Measurements from ENCODE around the gene GPC3. TPM values are rescaled to one million over a fixed set of nuclear protein-coding genes. Genes with fewer than 3 reads are reported as not detected.

Gene GPC3
- total RNA-seq, 4 donors from 2014 or later: 0.82 to 4.9 (median 1.8) TPM

GRCh38 chrX:133985967-133986683 is 731 bp upstream of the GPC3 start:
- peaks cover 26% of the 10 kb centered on the region for H3K27me3 ChIP-seq
- in situ Hi-C loops (cut with MboI; ENCODE audit: low pct_ligation_motif_present in 1 of 4, low pct_unique_long_range_greater_than_20kb in 1 of 4, low sequenced_read_pairs in 3 of 4) (no loop called here), intact Hi-C loops (cut with DNase I; ENCODE audit: low total_unique reads) (no loop called here)
- H3K4me3 ChIP-seq: peak overlapping the region in 3 of 4 donors; percentile 20 to 47 (median 38)
- no peaks in the 10 kb centered on the region for H3K9me3 ChIP-seq
- TF ChIP-seq EP300 (IDR thresholded peaks at IDR 0.05; ENCODE audit: low read depth) (no peak), POLR2AphosphoS5 (IDR thresholded peaks at IDR 0.05) (no peak), CTCF (IDR thresholded peaks at IDR 0.05) (no peak), POLR2A (IDR thresholded peaks at IDR 0.05) (no peak)
- 0 to 46% methylated on average over 2 to 14 of the region's 14 CpGs for WGBS, 2 donors (ENCODE audit: low coverage in 1 of 2)
- DNase-seq: no peak
- no peaks in the 10 kb centered on the region for H3K36me3 ChIP-seq
- H3K27ac ChIP-seq: no peak overlapping the region
- H3K4me1 ChIP-seq: peaks cover 0 to 9% (median 4%) of the 10 kb centered on the region in 4 donors

DNA sequence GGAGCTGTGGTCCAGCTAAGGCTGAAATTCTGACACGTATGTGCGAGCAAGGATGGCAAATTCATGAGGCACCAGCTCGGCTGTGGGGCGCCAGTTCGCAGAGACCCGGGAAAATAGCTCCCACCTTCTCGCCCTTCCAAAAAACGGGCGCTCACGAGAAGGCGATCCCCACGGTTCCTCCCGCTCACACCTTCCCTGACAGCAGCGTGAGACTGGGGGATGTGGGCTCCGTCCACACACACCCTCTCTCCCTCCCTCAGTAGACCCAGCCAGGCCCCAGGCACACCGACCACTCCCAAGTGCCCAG is 584 bp downstream of the GPC3 start:
- Histone ChIP-seq H3K4me3 (peak overlapping the region in 1 of 4 donors; percentile 33), H3K27me3 (peaks cover 26% of the 10 kb centered on the region), H3K9me3 (no peaks in the 10 kb centered on the region), H3K4me1 (peaks cover 0 to 9% (median 4%) of the 10 kb centered on the region in 4 donors), H3K27ac (no peak overlapping the region), H3K36me3 (no peaks in the 10 kb centered on the region)
- no peak for DNase-seq
- in situ Hi-C loops (cut with MboI; ENCODE audit: low pct_ligation_motif_present in 1 of 4, low pct_unique_long_range_greater_than_20kb in 1 of 4, low sequenced_read_pairs in 3 of 4): no loop called here
- TF ChIP-seq CTCF (IDR thresholded peaks at IDR 0.05): no peak
- TF ChIP-seq EP300 (IDR thresholded peaks at IDR 0.05; ENCODE audit: low read depth): no peak
- TF ChIP-seq POLR2A (IDR thresholded peaks at IDR 0.05): no peak
- no peak for TF ChIP-seq POLR2AphosphoS5 (IDR thresholded peaks at IDR 0.05)
- intact Hi-C loops (cut with DNase I; ENCODE audit: low total_unique reads): no loop called here
- 60% methylated on average over 16 of the region's 16 CpGs; no CpG with 5 or more reads in 1 of the 2 donors for WGBS, 2 donors (ENCODE audit: low coverage in 1 of 2)

GRCh38 chrX:133983974-133984845 is 1.2 kb downstream of the GPC3 start:
- in situ Hi-C loops (cut with MboI; ENCODE audit: low pct_ligation_motif_present in 1 of 4, low pct_unique_long_range_greater_than_20kb in 1 of 4, low sequenced_read_pairs in 3 of 4): no loop called here
- intact Hi-C loops (cut with DNase I; ENCODE audit: low total_unique reads): no loop called here
- H3K36me3 ChIP-seq: no peaks in the 10 kb centered on the region
- no peak overlapping the region for H3K4me3 ChIP-seq
- 20 to 66% methylated on average over 3 to 38 of the region's 40 CpGs for WGBS, 2 donors (ENCODE audit: low coverage in 1 of 2)
- H3K4me1 ChIP-seq: peaks cover 0 to 9% (median 4%) of the 10 kb centered on the region in 4 donors
- peaks cover 26% of the 10 kb centered on the region for H3K27me3 ChIP-seq
- no peak for TF ChIP-seq EP300 (IDR thresholded peaks at IDR 0.05; ENCODE audit: low read depth)
- TF ChIP-seq CTCF (IDR thresholded peaks at IDR 0.05): no peak
- TF ChIP-seq POLR2AphosphoS5 (IDR thresholded peaks at IDR 0.05): no peak
- no peak for TF ChIP-seq POLR2A (IDR thresholded peaks at IDR 0.05)
- H3K27ac ChIP-seq: no peak overlapping the region
- no peaks in the 10 kb centered on the region for H3K9me3 ChIP-seq
- DNase-seq: no peak

DNA sequence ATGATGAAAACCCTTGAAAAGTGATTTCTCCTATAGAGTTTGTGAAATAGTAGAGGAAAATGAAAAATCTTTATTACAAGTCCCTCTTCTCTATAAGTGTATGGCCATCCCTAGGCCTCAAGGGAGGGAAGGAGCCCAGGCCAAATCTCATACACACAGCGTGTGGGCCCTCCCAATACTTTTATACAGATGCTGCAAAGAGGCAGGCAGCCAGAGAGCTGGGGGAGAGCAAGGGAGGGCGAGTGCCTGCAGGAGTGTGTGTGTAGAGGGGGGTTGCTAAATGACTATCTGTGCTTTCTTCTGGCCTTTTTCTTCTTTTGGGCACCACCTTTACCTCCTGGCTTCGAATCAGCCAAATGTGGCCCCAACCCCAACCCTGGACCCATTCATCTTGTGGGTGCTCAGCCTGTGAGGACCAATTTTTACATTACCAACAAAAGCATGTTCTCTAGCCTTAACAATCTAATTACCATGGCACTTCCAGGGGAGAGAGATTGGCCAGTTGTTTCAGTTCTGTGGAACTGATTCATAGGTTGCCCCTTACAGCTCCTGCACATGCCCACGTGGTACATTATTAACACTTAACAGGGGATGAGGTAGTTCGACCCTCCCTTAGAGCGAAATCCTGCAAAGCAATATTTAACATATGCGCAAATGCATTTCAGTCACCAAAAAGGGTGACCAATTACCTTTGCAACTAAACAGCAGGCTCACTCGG is 2.0 kb downstream of the GPC3 start:
- H3K4me1 ChIP-seq: peaks cover 0 to 9% (median 4%) of the 10 kb centered on the region in 4 donors
- 61% methylated on average over 8 of the region's 8 CpGs; no CpG with 5 or more reads in 1 of the 2 donors for WGBS, 2 donors (ENCODE audit: low coverage in 1 of 2)
- H3K27me3 ChIP-seq: peaks cover 26% of the 10 kb centered on the region
- H3K9me3 ChIP-seq: no peaks in the 10 kb centered on the region
- H3K27ac ChIP-seq: no peak overlapping the region
- TF ChIP-seq CTCF (IDR thresholded peaks at IDR 0.05): no peak
- no peak for TF ChIP-seq POLR2AphosphoS5 (IDR thresholded peaks at IDR 0.05)
- no peak for TF ChIP-seq POLR2A (IDR thresholded peaks at IDR 0.05)
- TF ChIP-seq EP300 (IDR thresholded peaks at IDR 0.05; ENCODE audit: low read depth): no peak
- no peak for DNase-seq
- intact Hi-C loops (cut with DNase I; ENCODE audit: low total_unique reads) (no loop called here), in situ Hi-C loops (cut with MboI; ENCODE audit: low pct_ligation_motif_present in 1 of 4, low pct_unique_long_range_greater_than_20kb in 1 of 4, low sequenced_read_pairs in 3 of 4) (no loop called here)
- no peaks in the 10 kb centered on the region for H3K36me3 ChIP-seq
- no peak overlapping the region for H3K4me3 ChIP-seq
